Dedifferentiated amniotic fluid mesenchymal stem cell (primary cell): ENCODE data around the gene P3H3.
"Not testable (repeated sequence)": the region's sequence is repeated elsewhere in the genome, so short reads cannot be mapped to it uniquely, and the experiment has no call there.

Source experiments
- DNase-seq: peaks from one replicate; pipeline ENCODE4 v3.0.0-alpha.2; 2016; ENCODE audit errors: extremely low spot score

P3H3 gene

GRCh38 chr12:6843118-6843902 lies 15.1 kb downstream of the P3H3 start:
- DNase-seq, result no peak

GRCh38 chr12:6845395-6845794 lies 17.2 kb downstream of the P3H3 start:
- DNase-seq, result no peak

GRCh38 chr12:6846316-6846869 lies 18.2 kb downstream of the P3H3 start:
- DNase-seq, result no peak

- DNase-seq, result no peak
Measured at GRCh38 chr12:6847676-6848075, 19.5 kb downstream of the P3H3 start.

GRCh38 chr12:6849427-6849826 lies 21.2 kb downstream of the P3H3 start:
- no peak for DNase-seq

- no peak for DNase-seq
Measured at GRCh38 chr12:6849976-6850560, 21.9 kb downstream of the P3H3 start.

- no peak for DNase-seq
Measured at GRCh38 chr12:6850796-6851152, 22.6 kb downstream of the P3H3 start.

GRCh38 chr12:6851153-6851920 lies 23.1 kb downstream of the P3H3 start, which contains the start of gene CDCA3:
CDCA3 (minus strand) TSS chr12:6851286; CDS start chr12:6850952, 334 bp downstream.
- peak; percentile 98 for DNase-seq

GRCh38 chr12:6851921-6852650 lies 23.9 kb downstream of the P3H3 start, which contains the start of gene USP5:
USP5 (plus strand) TSS chr12:6852150; CDS start chr12:6852180, 30 bp downstream.
- DNase-seq, result peak; percentile 100

GRCh38 chr12:6852651-6853354 lies 24.6 kb downstream of the P3H3 start:
- peak; percentile 82 for DNase-seq

GRCh38 chr12:6853626-6854025 lies 25.4 kb downstream of the P3H3 start:
- no peak for DNase-seq

GRCh38 chr12:6854036-6854435 lies 25.8 kb downstream of the P3H3 start:
- DNase-seq, result no peak

- DNase-seq, result no peak
Measured at GRCh38 chr12:6855322-6855721, 27.1 kb downstream of the P3H3 start.

GRCh38 chr12:6858799-6859198 lies 30.6 kb downstream of the P3H3 start:
- no peak for DNase-seq

GRCh38 chr12:6860116-6860515 lies 31.9 kb downstream of the P3H3 start:
- DNase-seq, result no peak

GRCh38 chr12:6860942-6861341 lies 32.7 kb downstream of the P3H3 start:
- DNase-seq, result no peak

GRCh38 chr12:6861391-6861790 lies 33.2 kb downstream of the P3H3 start:
- DNase-seq, result no peak

GRCh38 chr12:6863033-6863432 lies 34.8 kb downstream of the P3H3 start:
- DNase-seq, result no peak

- no peak for DNase-seq
Measured at GRCh38 chr12:6863586-6864321, 35.5 kb downstream of the P3H3 start.

GRCh38 chr12:6865307-6865706 lies 37.1 kb downstream of the P3H3 start:
- DNase-seq, result not testable (repeated sequence)
